ENCODE data around the gene ZFHX3.

- TF ChIP-seq CTCF (IDR thresholded peaks at IDR 0.05): no peak
- TF ChIP-seq POLR2A (IDR thresholded peaks at IDR 0.05): no peak
Observed at GRCh38 chr16:72789465-72789864, 258.5 kb downstream of the ZFHX3 start.

Measured in heart left ventricle (tissue), 13 donors.